GM21390 (cell line): ENCODE results near the gene COL6A1.
"Not testable (repeated sequence)": the region's sequence is repeated elsewhere in the genome, so short reads cannot be mapped to it uniquely, and the experiment has no call there.

Source experiments
- ATAC-seq: cut with Tn5 transposase; IDR thresholded peaks from one replicate; pipeline ENCODE4 v1.9.1; 2021; ENCODE audit not compliant: unreplicated experiment

COL6A1 gene

GRCh38 chr21:46046906-46047305 is 65.3 kb downstream of the COL6A1 start:
- ATAC-seq: not testable (repeated sequence)

GRCh38 chr21:46048926-46049889 is 67.6 kb downstream of the COL6A1 start:
- ATAC-seq: no peak

- no peak for ATAC-seq
These were observed 68.5 kb downstream of the COL6A1 start for GRCh38 chr21:46049890-46050667.

GRCh38 chr21:46050668-46051378 is 69.3 kb downstream of the COL6A1 start:
- no peak for ATAC-seq

GRCh38 chr21:46051379-46051770 is 69.8 kb downstream of the COL6A1 start:
- ATAC-seq: no peak

GRCh38 chr21:46051821-46052675 is 70.5 kb downstream of the COL6A1 start:
- no peak for ATAC-seq

GRCh38 chr21:46052703-46053651 is 71.4 kb downstream of the COL6A1 start:
- no peak for ATAC-seq

- ATAC-seq: no peak
These were observed 72.5 kb downstream of the COL6A1 start for GRCh38 chr21:46054031-46054430.

- ATAC-seq: no peak
These were observed 72.9 kb downstream of the COL6A1 start for GRCh38 chr21:46054451-46054881.
